SK-N-SH treated with all-trans-retinoic acid at 6 μM for 48 hours (cell line): Measurements from ENCODE around the gene TOM1L1.

Experiments
- ATAC-seq: fragments of 200-7000 bp; cut with Tn5 transposase; 3 replicates; pipeline ENCODE4 v1.9.1; 2020; ENCODE audit warnings: mild to moderate bottlenecking, moderate library complexity
- ARNTL ChIP-seq: fragments of 450-650 bp; formaldehyde crosslinking; IDR thresholded peaks from 2 replicates; pipeline ENCODE4 v1.5.0; 2020; ENCODE audit warnings: low read depth, mild to moderate bottlenecking, moderate library complexity, borderline replicate concordance
- BACH2 ChIP-seq: fragments of 250-450 bp; sonication (Bioruptor Pico); IDR thresholded peaks from 2 replicates; pipeline ENCODE4 v1.9.0; 2021; ENCODE audit warnings: mild to moderate bottlenecking, borderline replicate concordance
- CSDC2 ChIP-seq: fragments of 250-450 bp; sonication (Bioruptor Pico); IDR thresholded peaks from 2 replicates; pipeline ENCODE4 v1.5.0; 2020; ENCODE audit warnings: mild to moderate bottlenecking, moderate library complexity
- CSRNP3 ChIP-seq: fragments of 250-450 bp; sonication (Bioruptor Pico); IDR thresholded peaks from 2 replicates; pipeline ENCODE4 v1.5.1; 2021; ENCODE audit warnings: mild to moderate bottlenecking, moderate library complexity
- ESRRG ChIP-seq: fragments of 250-450 bp; sonication (Bioruptor Pico); IDR thresholded peaks from 2 replicates; pipeline ENCODE4 v1.6.1; 2021; ENCODE audit warnings: mild to moderate bottlenecking
- GLIS3 ChIP-seq: fragments of 250-450 bp; sonication (Bioruptor Pico); IDR thresholded peaks from 2 replicates; pipeline ENCODE4 v1.5.0; 2020; ENCODE audit warnings: mild to moderate bottlenecking, moderate library complexity
- ISL1 ChIP-seq: fragments of 250-450 bp; sonication (Bioruptor Pico); IDR thresholded peaks from 2 replicates; pipeline ENCODE4 v2.1.2; 2022; ENCODE audit warnings: mild to moderate bottlenecking, moderate library complexity
- PPARA ChIP-seq: fragments of 250-450 bp; sonication (Bioruptor Pico); IDR thresholded peaks from 2 replicates; pipeline ENCODE4 v1.5.0; 2020; ENCODE audit warnings: mild to moderate bottlenecking, borderline replicate concordance
- RARB ChIP-seq: fragments of 250-450 bp; sonication (Bioruptor Pico); IDR thresholded peaks from 2 replicates; pipeline ENCODE4 v1.8.0; 2021; ENCODE audit warnings: mild to moderate bottlenecking, moderate library complexity
- SNAI2 ChIP-seq: fragments of 250-450 bp; sonication (Bioruptor Pico); IDR thresholded peaks from 2 replicates; pipeline ENCODE4 v1.5.0; 2020; ENCODE audit warnings: mild to moderate bottlenecking, moderate library complexity
- TOX ChIP-seq: fragments of 250-450 bp; sonication (Bioruptor Pico); IDR thresholded peaks from 2 replicates; pipeline ENCODE4 v1.8.0; 2021; ENCODE audit warnings: mild to moderate bottlenecking, moderate library complexity, borderline replicate concordance
- ZC3H10 ChIP-seq: fragments of 250-450 bp; sonication (Bioruptor Pico); IDR thresholded peaks from 2 replicates; pipeline ENCODE4 v1.5.1; 2021; ENCODE audit warnings: mild to moderate bottlenecking, moderate library complexity
- ZFP30 ChIP-seq: fragments of 450-650 bp; formaldehyde crosslinking; IDR thresholded peaks from 2 replicates; pipeline ENCODE4 v1.5.0; 2022; ENCODE audit warnings: mild to moderate bottlenecking, moderate library complexity
- ZNF565 ChIP-seq: fragments of 450-650 bp; formaldehyde crosslinking; conservative IDR thresholded peaks from 2 replicates; pipeline ENCODE4 v1.5.0; 2020; ENCODE audit warnings: low read depth, mild to moderate bottlenecking, moderate library complexity
- ZNF8 ChIP-seq: fragments of 450-650 bp; formaldehyde crosslinking; IDR thresholded peaks from 2 replicates; pipeline ENCODE4 v1.5.0; 2020; ENCODE audit warnings: mild to moderate bottlenecking, moderate library complexity
- TF ChIP-seq, protein P1 (sequence below): fragments of 250-450 bp; sonication (Bioruptor Pico); IDR thresholded peaks from 2 replicates; pipeline ENCODE4 v1.8.0; 2020; ENCODE audit warnings: mild to moderate bottlenecking, moderate library complexity, borderline replicate concordance
- TF ChIP-seq, protein P2 (sequence below): fragments of 250-450 bp; sonication (Bioruptor Pico); IDR thresholded peaks from 2 replicates; pipeline ENCODE4 v1.5.0; 2020; ENCODE audit warnings: mild to moderate bottlenecking, moderate library complexity
- TF ChIP-seq, protein P3 (sequence below): fragments of 250-450 bp; sonication (Bioruptor Pico); IDR thresholded peaks from 2 replicates; pipeline ENCODE4 v1.8.0; 2021; ENCODE audit warnings: low read depth, mild to moderate bottlenecking, moderate library complexity, borderline replicate concordance
- TF ChIP-seq, protein P4 (sequence below): fragments of 250-450 bp; sonication (Bioruptor Pico); IDR thresholded peaks from 2 replicates; pipeline ENCODE4 v1.5.1; 2020; ENCODE audit warnings: low read depth, mild to moderate bottlenecking, moderate library complexity

Gene TOM1L1

DNA sequence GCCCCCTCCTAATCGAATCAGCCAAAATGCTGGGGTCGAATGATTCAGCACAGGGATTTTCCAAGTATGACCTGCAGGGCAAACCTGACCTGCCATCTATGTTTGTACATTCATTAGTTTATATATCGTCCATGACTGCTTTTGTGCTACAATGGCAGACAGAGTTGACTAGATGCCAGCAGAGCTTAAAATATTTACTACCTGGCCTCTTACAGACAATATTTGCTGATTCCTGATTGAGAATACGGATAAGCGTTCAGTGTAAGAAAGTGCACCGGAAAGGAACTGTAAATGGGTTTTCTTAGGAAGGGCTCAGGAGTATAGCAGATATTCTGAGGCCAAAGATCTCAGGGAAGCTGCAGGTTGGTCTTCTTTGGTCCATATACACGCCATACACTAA lies 11.7 kb upstream of the TOM1L1 start:
- TF ChIP-seq ZFP30 (CRISPR knock-in tag), result no peak
- TF ChIP-seq, all 23 proteins: peak for 0
- no peak for ATAC-seq

- ATAC-seq, result peak; percentile 96
- TF ChIP-seq, protein P1, sequence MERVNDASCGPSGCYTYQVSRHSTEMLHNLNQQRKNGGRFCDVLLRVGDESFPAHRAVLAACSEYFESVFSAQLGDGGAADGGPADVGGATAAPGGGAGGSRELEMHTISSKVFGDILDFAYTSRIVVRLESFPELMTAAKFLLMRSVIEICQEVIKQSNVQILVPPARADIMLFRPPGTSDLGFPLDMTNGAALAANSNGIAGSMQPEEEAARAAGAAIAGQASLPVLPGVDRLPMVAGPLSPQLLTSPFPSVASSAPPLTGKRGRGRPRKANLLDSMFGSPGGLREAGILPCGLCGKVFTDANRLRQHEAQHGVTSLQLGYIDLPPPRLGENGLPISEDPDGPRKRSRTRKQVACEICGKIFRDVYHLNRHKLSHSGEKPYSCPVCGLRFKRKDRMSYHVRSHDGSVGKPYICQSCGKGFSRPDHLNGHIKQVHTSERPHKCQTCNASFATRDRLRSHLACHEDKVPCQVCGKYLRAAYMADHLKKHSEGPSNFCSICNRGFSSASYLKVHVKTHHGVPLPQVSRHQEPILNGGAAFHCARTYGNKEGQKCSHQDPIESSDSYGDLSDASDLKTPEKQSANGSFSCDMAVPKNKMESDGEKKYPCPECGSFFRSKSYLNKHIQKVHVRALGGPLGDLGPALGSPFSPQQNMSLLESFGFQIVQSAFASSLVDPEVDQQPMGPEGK, result no peak
- TF ChIP-seq ARNTL, result no peak
- no peak for TF ChIP-seq RARB (CRISPR knock-in tag)
- no peak for TF ChIP-seq SNAI2 (CRISPR knock-in tag)
- TF ChIP-seq ZFP30 (CRISPR knock-in tag), result no peak
- TF ChIP-seq ZC3H10, result no peak
- TF ChIP-seq BACH2 (CRISPR knock-in tag), result no peak
- TF ChIP-seq ZNF8 (CRISPR knock-in tag), result no peak
- TF ChIP-seq, all 23 proteins: peak for 0
Measured at GRCh38 chr17:54891176-54891821, 9.4 kb upstream of the TOM1L1 start.

- TF ChIP-seq BACH2 (CRISPR knock-in tag) (no peak), ZNF565 (CRISPR knock-in tag) (no peak), ZC3H10 (no peak), TOX (CRISPR knock-in tag) (no peak), PPARA (CRISPR knock-in tag) (no peak), SNAI2 (CRISPR knock-in tag) (no peak), CSDC2 (CRISPR knock-in tag) (no peak), ESRRG (CRISPR knock-in tag) (no peak), ISL1 (CRISPR knock-in tag) (no peak), RARB (CRISPR knock-in tag) (no peak), CSRNP3 (CRISPR knock-in tag) (no peak), GLIS3 (CRISPR knock-in tag) (no peak)
- TF ChIP-seq, protein P2, sequence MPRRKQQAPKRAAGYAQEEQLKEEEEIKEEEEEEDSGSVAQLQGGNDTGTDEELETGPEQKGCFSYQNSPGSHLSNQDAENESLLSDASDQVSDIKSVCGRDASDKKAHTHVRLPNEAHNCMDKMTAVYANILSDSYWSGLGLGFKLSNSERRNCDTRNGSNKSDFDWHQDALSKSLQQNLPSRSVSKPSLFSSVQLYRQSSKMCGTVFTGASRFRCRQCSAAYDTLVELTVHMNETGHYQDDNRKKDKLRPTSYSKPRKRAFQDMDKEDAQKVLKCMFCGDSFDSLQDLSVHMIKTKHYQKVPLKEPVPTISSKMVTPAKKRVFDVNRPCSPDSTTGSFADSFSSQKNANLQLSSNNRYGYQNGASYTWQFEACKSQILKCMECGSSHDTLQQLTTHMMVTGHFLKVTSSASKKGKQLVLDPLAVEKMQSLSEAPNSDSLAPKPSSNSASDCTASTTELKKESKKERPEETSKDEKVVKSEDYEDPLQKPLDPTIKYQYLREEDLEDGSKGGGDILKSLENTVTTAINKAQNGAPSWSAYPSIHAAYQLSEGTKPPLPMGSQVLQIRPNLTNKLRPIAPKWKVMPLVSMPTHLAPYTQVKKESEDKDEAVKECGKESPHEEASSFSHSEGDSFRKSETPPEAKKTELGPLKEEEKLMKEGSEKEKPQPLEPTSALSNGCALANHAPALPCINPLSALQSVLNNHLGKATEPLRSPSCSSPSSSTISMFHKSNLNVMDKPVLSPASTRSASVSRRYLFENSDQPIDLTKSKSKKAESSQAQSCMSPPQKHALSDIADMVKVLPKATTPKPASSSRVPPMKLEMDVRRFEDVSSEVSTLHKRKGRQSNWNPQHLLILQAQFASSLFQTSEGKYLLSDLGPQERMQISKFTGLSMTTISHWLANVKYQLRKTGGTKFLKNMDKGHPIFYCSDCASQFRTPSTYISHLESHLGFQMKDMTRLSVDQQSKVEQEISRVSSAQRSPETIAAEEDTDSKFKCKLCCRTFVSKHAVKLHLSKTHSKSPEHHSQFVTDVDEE (CRISPR knock-in tag), result no peak
- TF ChIP-seq, protein P1, result no peak
- TF ChIP-seq, protein P3, sequence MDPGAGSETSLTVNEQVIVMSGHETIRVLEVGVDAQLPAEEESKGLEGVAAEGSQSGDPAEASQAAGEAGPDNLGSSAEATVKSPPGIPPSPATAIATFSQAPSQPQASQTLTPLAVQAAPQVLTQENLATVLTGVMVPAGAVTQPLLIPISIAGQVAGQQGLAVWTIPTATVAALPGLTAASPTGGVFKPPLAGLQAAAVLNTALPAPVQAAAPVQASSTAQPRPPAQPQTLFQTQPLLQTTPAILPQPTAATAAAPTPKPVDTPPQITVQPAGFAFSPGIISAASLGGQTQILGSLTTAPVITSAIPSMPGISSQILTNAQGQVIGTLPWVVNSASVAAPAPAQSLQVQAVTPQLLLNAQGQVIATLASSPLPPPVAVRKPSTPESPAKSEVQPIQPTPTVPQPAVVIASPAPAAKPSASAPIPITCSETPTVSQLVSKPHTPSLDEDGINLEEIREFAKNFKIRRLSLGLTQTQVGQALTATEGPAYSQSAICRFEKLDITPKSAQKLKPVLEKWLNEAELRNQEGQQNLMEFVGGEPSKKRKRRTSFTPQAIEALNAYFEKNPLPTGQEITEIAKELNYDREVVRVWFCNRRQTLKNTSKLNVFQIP (CRISPR knock-in tag), result no peak
- TF ChIP-seq, protein P4, sequence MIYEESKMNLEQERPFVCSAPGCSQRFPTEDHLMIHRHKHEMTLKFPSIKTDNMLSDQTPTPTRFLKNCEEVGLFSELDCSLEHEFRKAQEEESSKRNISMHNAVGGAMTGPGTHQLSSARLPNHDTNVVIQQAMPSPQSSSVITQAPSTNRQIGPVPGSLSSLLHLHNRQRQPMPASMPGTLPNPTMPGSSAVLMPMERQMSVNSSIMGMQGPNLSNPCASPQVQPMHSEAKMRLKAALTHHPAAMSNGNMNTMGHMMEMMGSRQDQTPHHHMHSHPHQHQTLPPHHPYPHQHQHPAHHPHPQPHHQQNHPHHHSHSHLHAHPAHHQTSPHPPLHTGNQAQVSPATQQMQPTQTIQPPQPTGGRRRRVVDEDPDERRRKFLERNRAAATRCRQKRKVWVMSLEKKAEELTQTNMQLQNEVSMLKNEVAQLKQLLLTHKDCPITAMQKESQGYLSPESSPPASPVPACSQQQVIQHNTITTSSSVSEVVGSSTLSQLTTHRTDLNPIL, result no peak
- ATAC-seq, result no peak
Measured at GRCh38 chr17:54892360-54892759, 8.3 kb upstream of the TOM1L1 start.
